HL-60 (cell line): ENCODE data around the gene PPP1R3D.
A peak's percentile ranks its signal among the peaks of the same experiment; 100 is the strongest.

ENCODE experiments used
- DNase-seq, 2 experiments: peaks; one replicate each; pipeline ENCODE4 v3.0.0-alpha.2; 2010 to 2020; ENCODE audit warnings: low read depth in 1 of 2, low spot score in 1 of 2
- H3K27ac ChIP-seq: fragments of 250-450 bp; sonication (Bioruptor Pico); replicated peaks from 2 replicates; pipeline ENCODE4 v1.5.1; 2020; ENCODE audit warnings: mild to moderate bottlenecking, moderate library complexity
- H3K27me3 ChIP-seq: fragments of 250-450 bp; sonication (Bioruptor Pico); 2 replicates; pipeline ENCODE4 v1.5.1; 2021; ENCODE audit warnings: mild to moderate bottlenecking, moderate library complexity; ENCODE audit not compliant: insufficient read depth, poor library complexity, severe bottlenecking
- H3K4me3 ChIP-seq: replicated peaks from 2 replicates; pipeline ENCODE4 v1.5.1; 2011; ENCODE audit warnings: mild to moderate bottlenecking, control low read depth, low read length; ENCODE audit not compliant: insufficient read depth
- CTCF ChIP-seq: IDR thresholded peaks from one replicate; pipeline ENCODE4 v1.5.1; 2011; ENCODE audit warnings: low read length, control low read depth, inconsistent platforms; ENCODE audit not compliant: insufficient read depth
- GABPA ChIP-seq: IDR thresholded peaks from 2 replicates; pipeline ENCODE4 v1.6.1; 2012; ENCODE audit warnings: low read depth
- POLR2AphosphoS5 ChIP-seq: IDR thresholded peaks from 2 replicates; pipeline ENCODE4 v1.6.1; 2012; ENCODE audit warnings: low read depth
- REST ChIP-seq: IDR thresholded peaks from 2 replicates; pipeline ENCODE4 v1.6.1; 2012; ENCODE audit warnings: low read depth; ENCODE audit not compliant: insufficient replicate concordance
- SPI1 ChIP-seq: IDR thresholded peaks from 2 replicates; pipeline ENCODE4 v1.6.1; 2012; ENCODE audit warnings: low read depth, mild to moderate bottlenecking, borderline replicate concordance

PPP1R3D gene

DNA sequence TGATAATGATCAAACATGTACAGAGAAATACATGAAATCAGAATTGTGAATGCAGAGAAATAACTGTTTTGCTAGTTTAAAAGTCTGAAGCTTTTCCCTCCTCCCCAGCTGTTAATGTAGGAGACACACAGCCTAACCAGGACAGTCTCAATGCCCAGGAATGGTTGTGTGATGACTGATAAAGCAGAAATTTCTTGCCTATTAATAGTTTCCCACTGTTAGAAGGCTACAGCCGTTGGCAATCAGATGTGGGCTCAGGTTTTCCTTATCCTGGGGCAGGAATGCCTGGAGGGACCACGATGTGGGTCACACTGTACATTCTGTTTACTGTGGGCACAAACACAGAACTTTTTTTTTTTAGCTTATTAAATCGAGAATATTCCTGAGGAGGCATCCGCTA, 1.9 kb downstream of the PPP1R3D start:
- Histone ChIP-seq H3K4me3 (peak overlapping the region; percentile 88), H3K27me3 (no peaks in the 10 kb centered on the region), H3K27ac (no peak overlapping the region)
- no peak for DNase-seq
- no peak for TF ChIP-seq POLR2AphosphoS5
- TF ChIP-seq GABPA, result no peak
- TF ChIP-seq REST, result no peak
- no peak for TF ChIP-seq SPI1
- no peak for TF ChIP-seq CTCF

GRCh38 chr20:59937150-59937549, 3.0 kb downstream of the PPP1R3D start:
- H3K27ac ChIP-seq, result no peak overlapping the region
- no peak overlapping the region for H3K4me3 ChIP-seq
- no peaks in the 10 kb centered on the region for H3K27me3 ChIP-seq
- TF ChIP-seq CTCF, result no peak
- TF ChIP-seq SPI1, result no peak
- no peak for TF ChIP-seq REST
- no peak for DNase-seq

GRCh38 chr20:59936409-59936808, 3.7 kb downstream of the PPP1R3D start:
- no peak overlapping the region for H3K27ac ChIP-seq
- H3K27me3 ChIP-seq, result no peaks in the 10 kb centered on the region
- TF ChIP-seq REST (no peak), CTCF (no peak), SPI1 (no peak), POLR2AphosphoS5 (no peak), GABPA (no peak)
- no peak overlapping the region for H3K4me3 ChIP-seq
- DNase-seq, result no peak
